Measurements from ENCODE around the gene LPA. TPM values are rescaled to one million over a fixed set of nuclear protein-coding genes. Genes with fewer than 3 reads are reported as not detected.
"Not testable (repeated sequence)": the region's sequence is repeated elsewhere in the genome, so short reads cannot be mapped to it uniquely, and the experiment has no call there.

LPA gene
- total RNA-seq, 1 donor from 2014 or later, result not detected

- DNase-seq, result no peak
Observed at GRCh38 chr6:160659562-160659961, 4.5 kb downstream of the LPA start.

- peak; percentile 1 for DNase-seq
Observed at GRCh38 chr6:160634706-160635105, 29.4 kb downstream of the LPA start.

- DNase-seq, result no peak
Observed at GRCh38 chr6:160595838-160596832, 67.9 kb downstream of the LPA start.

- not testable (repeated sequence) for DNase-seq
Observed at GRCh38 chr6:160595297-160595696, 68.8 kb downstream of the LPA start.

GRCh38 chr6:160586374-160586773 lies 77.7 kb downstream of the LPA start:
- DNase-seq, result no peak

- no peak for DNase-seq
Observed at GRCh38 chr6:160583794-160584193, 80.3 kb downstream of the LPA start.

- DNase-seq, result no peak
Observed at GRCh38 chr6:160581406-160581805, 82.7 kb downstream of the LPA start.

GRCh38 chr6:160578515-160578914 lies 85.6 kb downstream of the LPA start:
- not testable (repeated sequence) for DNase-seq

GRCh38 chr6:160573943-160574342 lies 90.1 kb downstream of the LPA start:
- no peak for DNase-seq

GRCh38 chr6:160571201-160571600 lies 92.9 kb downstream of the LPA start:
- DNase-seq, result not testable (repeated sequence)

- no peak for DNase-seq
Observed at GRCh38 chr6:160544802-160545201, 119.3 kb downstream of the LPA start.

GRCh38 chr6:160535270-160535669 lies 128.8 kb downstream of the LPA start:
- no peak for DNase-seq

GRCh38 chr6:160534050-160534696 lies 129.9 kb downstream of the LPA start:
- peak; percentile 66 for DNase-seq

- no peak for DNase-seq
Observed at GRCh38 chr6:160532315-160532714, 131.8 kb downstream of the LPA start.

GRCh38 chr6:160531826-160532225 lies 132.2 kb downstream of the LPA start:
- DNase-seq, result no peak

- not testable (repeated sequence) for DNase-seq
Observed at GRCh38 chr6:160529524-160529923, 134.6 kb downstream of the LPA start.

GRCh38 chr6:160523223-160523622 lies 140.9 kb downstream of the LPA start:
- no peak for DNase-seq

GRCh38 chr6:160520043-160520904 lies 143.8 kb downstream of the LPA start:
- DNase-seq, result peak; percentile 33

GRCh38 chr6:160519603-160520042 lies 144.5 kb downstream of the LPA start:
- DNase-seq, result peak; percentile 69

- no peak for DNase-seq
Observed at GRCh38 chr6:160519133-160519532, 144.9 kb downstream of the LPA start.

- no peak for DNase-seq
Observed at GRCh38 chr6:160513836-160514235, 150.2 kb downstream of the LPA start.

GRCh38 chr6:160510976-160511617 lies 153.0 kb downstream of the LPA start:
- no peak for DNase-seq

Data from dermis blood vessel endothelial cell (primary cell).